Nephron (organoid): ENCODE measurements around the gene CELF1.
A peak's percentile ranks its signal among the peaks of the same experiment; 100 is the strongest.

Experiments used
- H3K27ac Mint-ChIP-seq, 3 experiments: 2 replicates each; pipeline ENCODE4 v1.8.0; 2020; ENCODE audit warnings: mixed read lengths in 3 of 3, mild to moderate bottlenecking in 2 of 3, moderate library complexity in 1 of 3
- H3K27me3 Mint-ChIP-seq: 2 replicates; pipeline ENCODE4 v1.8.0; 2021; ENCODE audit warnings: low read depth, mild to moderate bottlenecking, moderate library complexity, mixed read lengths
- H3K36me3 Mint-ChIP-seq: 2 replicates; pipeline ENCODE4 v1.8.0; 2020; ENCODE audit warnings: low read depth, mixed read lengths
- H3K4me1 Mint-ChIP-seq: 2 replicates; pipeline ENCODE4 v1.8.0; 2020; ENCODE audit warnings: mixed read lengths
- H3K4me3 Mint-ChIP-seq, 3 experiments: 2 replicates each; pipeline ENCODE4 v1.8.0; 2020; ENCODE audit warnings: mild to moderate bottlenecking in 3 of 3, mixed read lengths in 3 of 3, moderate library complexity in 2 of 3
- H3K9me3 Mint-ChIP-seq: 2 replicates; pipeline ENCODE4 v1.8.0; 2020; ENCODE audit warnings: mixed read lengths
- CTCF ChIP-seq, 3 experiments: fragments of 200-600 bp; sonication (generic); IDR thresholded peaks; one replicate each; pipeline ENCODE4 v1.5.0; 2021; ENCODE audit warnings: antibody characterized with exemption in 3 of 3; ENCODE audit not compliant: unreplicated experiment in 3 of 3

CELF1 gene

GRCh38 chr11:47498584-47499152, 54.3 kb downstream of the CELF1 start:
- peaks cover 8% of the 10 kb centered on the region for H3K36me3 Mint-ChIP-seq
- TF ChIP-seq CTCF (IDR thresholded peaks at IDR 0.05; ENCODE audit: unreplicated experiment in 3 of 3), result no peak

GRCh38 chr11:47498149-47498548, 54.8 kb downstream of the CELF1 start:
- peaks cover 10% of the 10 kb centered on the region for H3K36me3 Mint-ChIP-seq
- TF ChIP-seq CTCF (IDR thresholded peaks at IDR 0.05; ENCODE audit: unreplicated experiment in 3 of 3), result no peak
- H3K27ac Mint-ChIP-seq, result peak overlapping the region in 2 of 3 experiments; percentile 32 to 38
- H3K27me3 Mint-ChIP-seq, result no peaks in the 10 kb centered on the region
- no peaks in the 10 kb centered on the region for H3K9me3 Mint-ChIP-seq
- H3K4me1 Mint-ChIP-seq, result peaks cover 55% of the 10 kb centered on the region
- peak overlapping the region in 1 of 3 experiments; percentile 67 for H3K4me3 Mint-ChIP-seq

More at GRCh38 chr11:47498584-47499152, 54.3 kb downstream of the CELF1 start:
- no peaks in the 10 kb centered on the region for H3K27me3 Mint-ChIP-seq
- peaks cover 60% of the 10 kb centered on the region for H3K4me1 Mint-ChIP-seq
- no peaks in the 10 kb centered on the region for H3K9me3 Mint-ChIP-seq
- peak overlapping the region in 2 of 3 experiments; percentile 81 for H3K4me3 Mint-ChIP-seq
- peak overlapping the region; percentile 80 to 87 (median 86) for H3K27ac Mint-ChIP-seq

DNA sequence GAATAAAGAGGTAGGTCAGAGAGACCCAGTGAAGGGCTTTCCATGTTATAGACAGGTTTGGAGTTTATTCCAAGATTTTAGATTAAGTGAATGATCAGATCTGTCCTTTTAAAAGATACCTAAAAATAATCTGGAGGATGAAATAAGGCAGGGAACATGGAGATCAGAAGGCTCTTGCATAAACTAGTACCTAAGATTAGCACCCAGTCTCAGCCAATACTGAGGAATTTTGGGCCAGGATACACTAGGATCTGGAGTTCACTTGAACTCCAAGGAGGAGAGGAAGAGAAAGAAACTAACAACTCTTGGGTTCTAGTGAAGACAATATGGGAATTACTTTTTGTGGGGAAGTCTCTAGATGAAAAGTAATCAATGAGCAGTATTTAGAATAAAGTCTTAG, 56.1 kb downstream of the CELF1 start:
- Mint-ChIP-seq H3K27me3 (no peaks in the 10 kb centered on the region), H3K36me3 (peaks cover 16% of the 10 kb centered on the region), H3K4me3 (no peak overlapping the region), H3K27ac (no peak overlapping the region), H3K4me1 (peaks cover 43% of the 10 kb centered on the region), H3K9me3 (no peaks in the 10 kb centered on the region)
- TF ChIP-seq CTCF (IDR thresholded peaks at IDR 0.05; ENCODE audit: unreplicated experiment in 3 of 3), result no peak

DNA sequence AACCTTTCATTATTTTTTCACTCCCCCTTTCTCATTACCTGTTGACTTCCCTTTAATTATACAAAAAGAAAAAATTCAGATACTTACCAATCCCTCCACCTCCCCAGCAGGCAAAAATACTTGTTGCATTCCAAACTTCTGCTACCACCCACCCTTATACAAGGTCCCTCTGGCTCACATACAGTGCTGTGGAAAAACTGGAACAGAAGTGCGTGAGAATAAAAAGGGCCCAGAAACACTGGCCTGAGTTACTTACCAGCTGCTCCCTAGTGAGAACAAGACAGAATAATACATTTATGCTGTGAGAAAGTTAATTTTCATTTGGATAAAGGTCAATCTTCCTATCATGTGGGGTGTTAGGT, 57.1 kb downstream of the CELF1 start:
- H3K4me1 Mint-ChIP-seq, result peaks cover 35% of the 10 kb centered on the region
- TF ChIP-seq CTCF (IDR thresholded peaks at IDR 0.05; ENCODE audit: unreplicated experiment in 3 of 3), result no peak
- H3K27me3 Mint-ChIP-seq, result no peaks in the 10 kb centered on the region
- peaks cover 20% of the 10 kb centered on the region for H3K36me3 Mint-ChIP-seq
- no peak overlapping the region for H3K4me3 Mint-ChIP-seq
- H3K9me3 Mint-ChIP-seq, result no peaks in the 10 kb centered on the region
- no peak overlapping the region for H3K27ac Mint-ChIP-seq

DNA sequence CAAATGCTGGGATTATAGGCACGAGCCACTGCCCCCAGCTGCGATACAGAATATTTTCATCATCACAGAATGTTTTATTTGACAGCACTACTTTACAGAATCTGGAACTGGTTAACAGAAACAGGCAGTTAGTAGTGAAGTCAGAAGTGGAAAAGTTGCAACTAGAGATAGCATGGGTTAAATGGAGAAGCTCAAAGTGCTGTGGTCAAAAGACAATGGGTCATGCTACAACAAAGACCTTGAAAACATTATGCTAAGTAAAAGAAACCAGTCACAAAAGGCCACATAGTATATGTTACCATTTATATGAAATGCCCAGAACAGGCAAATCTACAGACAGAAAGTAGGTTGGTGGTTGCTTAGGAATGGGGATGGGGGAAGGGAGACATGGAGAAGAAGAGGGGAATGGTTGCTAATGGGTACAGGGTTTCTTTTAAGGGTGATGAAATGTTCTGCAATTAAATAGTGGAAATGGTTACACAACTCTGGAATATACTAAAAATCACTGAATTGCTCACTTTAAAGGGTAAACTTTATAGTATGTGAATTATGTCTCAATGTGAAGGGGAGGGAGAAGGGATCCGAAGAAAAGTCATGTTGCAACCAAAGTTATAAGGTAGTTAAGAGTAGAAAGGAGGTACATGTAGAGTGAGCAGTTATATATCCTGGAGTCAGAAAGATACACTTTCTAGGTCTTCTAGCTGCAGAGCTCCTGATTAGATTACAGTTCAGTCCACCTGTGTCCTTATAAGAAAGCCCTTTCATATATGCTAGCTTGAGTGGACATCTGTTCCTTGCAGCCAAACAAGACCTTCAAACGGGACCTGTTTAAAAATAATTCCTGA, 57.7 kb downstream of the CELF1 start:
- no peak for TF ChIP-seq CTCF (IDR thresholded peaks at IDR 0.05; ENCODE audit: unreplicated experiment in 3 of 3)
- peaks cover 20% of the 10 kb centered on the region for H3K36me3 Mint-ChIP-seq
- H3K4me3 Mint-ChIP-seq, result no peak overlapping the region
- H3K27me3 Mint-ChIP-seq, result no peaks in the 10 kb centered on the region
- H3K27ac Mint-ChIP-seq, result no peak overlapping the region
- no peaks in the 10 kb centered on the region for H3K9me3 Mint-ChIP-seq
- peaks cover 29% of the 10 kb centered on the region for H3K4me1 Mint-ChIP-seq
